ENCODE measurements around the gene TYW1. TPM values are rescaled to one million over a fixed set of nuclear protein-coding genes. Genes with fewer than 3 reads are reported as not detected.
"Not testable (repeated sequence)": the region's sequence is repeated elsewhere in the genome, so short reads cannot be mapped to it uniquely, and the experiment has no call there.

The TYW1 gene
- total RNA-seq, 2 donors from 2014 or later, result 24.6 to 30.6 TPM

DNA sequence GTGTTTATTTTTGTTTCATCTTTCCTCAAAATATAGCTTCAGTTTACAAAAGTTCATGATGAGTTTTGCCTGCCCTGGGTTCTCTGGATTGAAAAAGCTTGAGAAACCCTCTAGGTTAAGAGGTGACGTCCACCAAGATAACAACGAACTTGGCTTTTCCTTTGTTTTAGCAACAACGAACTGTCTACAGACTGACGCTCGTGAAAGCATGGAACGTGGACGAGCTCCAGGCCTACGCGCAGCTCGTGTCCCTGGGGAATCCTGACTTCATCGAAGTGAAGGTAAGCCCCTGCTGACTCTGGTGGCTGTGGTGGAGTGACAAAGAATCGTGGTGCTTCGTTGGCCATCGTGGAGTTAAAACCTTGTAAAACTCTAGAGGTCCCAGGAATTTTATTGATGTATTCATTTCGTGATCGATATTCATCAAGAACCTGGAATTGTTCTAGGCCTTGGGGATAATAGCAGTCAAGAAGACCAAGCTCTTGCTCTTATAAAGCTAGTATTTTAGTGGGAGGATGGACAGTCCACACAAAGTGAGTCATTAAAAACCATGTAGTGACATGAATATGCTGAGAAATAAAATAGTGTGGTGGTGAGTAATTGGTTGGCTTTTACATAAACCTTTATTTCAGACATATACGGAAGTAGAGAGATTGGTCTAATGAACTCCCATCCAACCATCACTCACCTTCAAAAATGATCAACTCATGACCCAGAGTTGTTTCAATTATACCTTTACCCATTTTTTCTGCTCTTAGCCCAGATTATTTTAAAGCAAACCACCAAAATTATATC lies 186.5 kb downstream of the TYW1 start:
- H3K27ac ChIP-seq; DNase-seq (ENCODE audit: low spot score); H3K4me1 ChIP-seq (replicated peaks); intact Hi-C loops (cut with DNase I); H3K9me3 ChIP-seq; H3K4me3 ChIP-seq; H3K27me3 ChIP-seq (replicated peaks; ENCODE audit: insufficient read depth); H3K36me3 ChIP-seq: not testable (repeated sequence)
- 70% methylated on average over 15 of the region's 17 CpGs for WGBS

DNA sequence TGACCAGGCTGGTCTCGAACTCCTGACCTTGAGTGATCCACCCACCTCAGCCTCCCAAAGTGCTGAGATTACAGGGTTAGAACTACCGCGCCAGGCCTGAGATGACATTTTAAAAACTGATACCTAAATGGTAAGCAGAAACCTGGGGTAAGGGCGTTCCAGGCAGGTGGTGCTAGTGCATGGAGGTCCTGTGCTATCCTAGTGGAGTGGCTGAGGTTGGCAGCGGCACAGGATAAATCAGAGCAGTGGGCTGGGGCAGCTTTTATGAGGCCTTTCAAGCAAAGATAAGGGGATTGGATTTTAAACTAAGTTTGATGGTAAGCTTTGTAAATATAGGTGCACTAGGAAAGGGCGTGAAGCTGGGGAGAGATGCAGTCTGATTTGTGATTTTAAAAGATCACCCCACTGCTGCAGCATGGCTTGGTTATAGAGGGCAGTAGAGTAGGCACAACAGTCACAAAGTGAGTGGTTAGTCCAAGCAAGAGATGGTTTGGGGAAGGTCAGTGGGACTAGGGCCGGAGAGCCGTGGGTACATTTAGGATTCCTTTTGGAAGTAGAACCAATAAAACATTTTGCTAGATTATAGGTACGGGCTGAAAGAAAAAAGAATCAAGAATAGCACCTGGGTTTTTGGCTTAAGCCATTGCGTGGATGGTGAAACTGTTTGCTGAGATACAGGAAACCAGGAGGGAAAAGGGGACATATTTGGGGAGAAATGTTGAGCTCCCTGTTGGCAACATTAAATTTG lies 188.5 kb downstream of the TYW1 start:
- H3K4me3 ChIP-seq; H3K27ac ChIP-seq; H3K9me3 ChIP-seq; intact Hi-C loops (cut with DNase I); H3K36me3 ChIP-seq; H3K4me1 ChIP-seq (replicated peaks); DNase-seq (ENCODE audit: low spot score); H3K27me3 ChIP-seq (replicated peaks; ENCODE audit: insufficient read depth): not testable (repeated sequence)
- WGBS, result 68% methylated on average over 9 of the region's 10 CpGs

DNA sequence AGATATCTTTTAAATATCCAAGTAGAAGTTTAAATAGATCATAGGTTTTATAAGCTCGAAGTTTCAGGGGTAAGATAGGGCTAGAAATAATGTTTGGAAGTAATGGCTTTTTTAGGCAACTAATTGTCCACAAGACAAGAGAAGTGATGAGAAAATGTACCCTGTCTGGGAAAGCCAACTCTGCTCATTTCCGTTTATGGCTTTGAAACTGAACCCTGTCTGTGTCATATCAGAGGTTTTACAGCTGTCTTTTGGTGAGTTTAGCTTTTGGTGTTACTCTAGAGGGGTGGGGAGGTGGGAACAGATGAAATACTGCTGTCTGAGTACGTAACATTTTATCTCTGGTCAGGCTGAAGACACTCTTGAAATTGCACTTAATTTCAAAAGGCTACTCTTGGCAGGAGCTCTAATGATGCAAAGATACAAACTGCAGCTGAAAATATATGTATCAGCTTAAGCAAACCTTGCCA lies 189.1 kb downstream of the TYW1 start:
- H3K4me1 ChIP-seq (replicated peaks); H3K27ac ChIP-seq; H3K27me3 ChIP-seq (replicated peaks; ENCODE audit: insufficient read depth); intact Hi-C loops (cut with DNase I); H3K4me3 ChIP-seq; H3K36me3 ChIP-seq; DNase-seq (ENCODE audit: low spot score); H3K9me3 ChIP-seq: not testable (repeated sequence)
- 33% methylated on average over 2 of the region's 3 CpGs for WGBS

DNA sequence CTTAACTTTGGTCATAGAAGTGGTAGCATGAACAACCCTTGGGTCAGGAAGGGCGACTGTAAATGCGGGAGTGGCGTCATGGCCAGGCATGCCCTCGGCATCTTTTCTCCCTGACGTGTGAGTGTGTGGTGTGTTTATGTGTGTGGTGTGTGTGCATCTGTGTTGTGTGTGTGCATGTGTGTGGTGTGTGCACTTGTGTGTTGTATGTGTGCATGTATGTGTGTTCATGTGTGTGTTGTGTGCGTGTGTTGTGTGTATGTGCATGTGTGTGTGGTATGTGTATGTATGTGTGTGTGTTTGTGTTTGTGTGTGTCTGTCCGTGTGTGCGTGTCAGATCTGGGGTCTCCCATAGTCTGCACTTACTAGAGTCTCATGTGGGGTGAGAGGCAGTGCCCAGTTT lies 192.5 kb downstream of the TYW1 start:
- DNase-seq (ENCODE audit: low spot score); H3K4me3 ChIP-seq; H3K36me3 ChIP-seq; H3K27ac ChIP-seq; intact Hi-C loops (cut with DNase I); H3K4me1 ChIP-seq (replicated peaks); H3K9me3 ChIP-seq; H3K27me3 ChIP-seq (replicated peaks; ENCODE audit: insufficient read depth): not testable (repeated sequence)
- WGBS, result 81% methylated on average over 8 of the region's 8 CpGs

DNA sequence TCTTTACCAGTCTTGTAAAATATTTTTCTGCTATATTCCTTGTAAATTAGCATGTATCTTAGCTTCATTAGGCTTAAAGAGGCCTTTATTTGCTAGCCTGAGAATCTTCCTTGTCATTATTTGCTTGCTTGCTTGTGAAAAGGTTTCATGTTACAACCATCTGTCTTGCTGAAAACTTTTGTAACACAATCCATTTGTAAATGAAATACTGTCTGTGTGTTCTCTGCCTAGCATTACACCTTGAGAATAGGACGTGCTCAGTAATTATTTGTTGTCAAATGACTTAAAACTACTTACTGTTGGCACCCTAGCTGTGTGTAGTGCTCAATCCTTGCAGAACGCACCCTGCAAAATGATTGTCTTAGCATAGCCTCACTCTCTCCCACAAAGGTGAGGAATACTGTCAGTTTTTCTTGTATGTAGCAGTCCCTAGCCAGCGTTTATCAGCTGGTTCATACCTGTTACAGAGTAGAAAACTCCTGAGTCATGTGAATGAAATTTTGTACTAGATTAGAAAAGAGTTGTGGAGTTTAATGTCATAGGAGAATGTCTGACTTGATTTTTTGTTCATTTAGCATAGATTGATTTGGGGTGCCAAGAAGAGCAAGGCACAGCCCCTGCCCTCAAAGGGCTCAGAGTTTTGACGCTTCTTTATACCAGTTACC lies 193.3 kb downstream of the TYW1 start:
- H3K27me3 ChIP-seq (replicated peaks; ENCODE audit: insufficient read depth); H3K4me3 ChIP-seq; H3K36me3 ChIP-seq; H3K27ac ChIP-seq; DNase-seq (ENCODE audit: low spot score); H3K9me3 ChIP-seq; H3K4me1 ChIP-seq (replicated peaks); intact Hi-C loops (cut with DNase I): not testable (repeated sequence)
- 29% methylated on average over 4 of the region's 4 CpGs for WGBS

DNA sequence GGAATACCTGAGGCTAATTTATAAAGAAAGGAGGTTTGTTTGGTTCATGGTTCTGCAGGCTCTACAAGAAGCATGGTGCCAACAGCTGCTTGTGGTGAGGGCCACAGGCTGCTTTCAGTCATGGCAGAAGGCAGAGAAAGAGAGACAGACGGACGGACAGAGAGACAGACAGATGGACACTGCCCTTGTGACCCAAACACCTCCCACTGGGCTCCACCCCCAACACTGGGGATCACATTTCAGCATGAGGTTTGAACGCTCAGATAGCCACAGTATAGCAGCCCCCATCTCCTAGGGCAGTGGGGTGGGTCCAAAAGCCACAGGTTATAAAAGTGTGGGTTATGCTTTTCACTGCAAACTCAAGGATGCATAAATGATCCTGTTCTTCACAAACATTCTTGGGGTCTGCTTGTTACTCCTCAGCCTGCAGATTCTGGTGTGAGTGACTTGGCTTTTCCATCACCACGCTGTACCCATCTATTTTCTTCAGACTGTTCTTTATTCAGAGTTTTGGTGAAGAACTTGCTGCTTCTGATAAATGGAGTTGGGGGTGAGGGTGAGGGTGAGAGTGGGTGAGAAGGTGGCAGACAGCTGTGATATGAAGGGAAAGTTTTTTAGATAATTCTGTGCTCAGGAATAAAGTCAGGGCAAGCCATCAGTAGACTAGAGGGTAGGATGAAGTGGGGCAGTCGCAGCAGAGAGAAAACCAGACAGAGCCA lies 194.5 kb downstream of the TYW1 start:
- H3K4me1 ChIP-seq (replicated peaks); H3K36me3 ChIP-seq; H3K27me3 ChIP-seq (replicated peaks; ENCODE audit: insufficient read depth); H3K9me3 ChIP-seq; H3K27ac ChIP-seq; DNase-seq (ENCODE audit: low spot score); H3K4me3 ChIP-seq; intact Hi-C loops (cut with DNase I): not testable (repeated sequence)
- 88% methylated on average over 5 of the region's 5 CpGs for WGBS

DNA sequence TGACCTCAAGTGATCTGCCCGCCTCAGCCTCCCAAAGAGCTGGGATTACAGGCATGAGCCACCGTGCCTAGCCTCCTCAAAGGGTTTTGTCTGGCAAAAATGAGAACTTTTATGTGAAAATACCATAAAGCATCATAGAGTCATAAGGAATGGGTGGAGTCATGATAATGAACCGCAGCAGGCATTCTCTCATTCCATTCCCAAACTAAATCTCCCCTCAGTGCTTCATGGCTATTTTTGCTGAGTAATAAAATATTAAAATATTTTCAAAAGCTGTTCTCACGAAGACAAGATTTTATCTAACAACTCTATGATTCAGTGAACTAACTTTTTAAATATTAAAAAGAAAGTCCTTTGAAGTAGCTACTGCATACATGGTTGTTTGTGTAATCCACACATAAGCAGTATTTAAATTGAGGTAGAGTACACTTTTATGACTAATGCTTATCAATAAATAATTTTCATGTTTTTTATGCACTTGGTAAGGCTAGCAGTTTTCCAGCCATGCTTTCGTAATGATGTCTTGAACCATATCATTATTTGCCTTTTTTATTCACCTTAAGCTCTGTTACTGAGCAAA lies 195.6 kb downstream of the TYW1 start:
- H3K27ac ChIP-seq; intact Hi-C loops (cut with DNase I); H3K9me3 ChIP-seq; H3K27me3 ChIP-seq (replicated peaks; ENCODE audit: insufficient read depth); H3K4me1 ChIP-seq (replicated peaks); H3K4me3 ChIP-seq; DNase-seq (ENCODE audit: low spot score); H3K36me3 ChIP-seq: not testable (repeated sequence)
- 71% methylated on average over 5 of the region's 5 CpGs for WGBS

DNA sequence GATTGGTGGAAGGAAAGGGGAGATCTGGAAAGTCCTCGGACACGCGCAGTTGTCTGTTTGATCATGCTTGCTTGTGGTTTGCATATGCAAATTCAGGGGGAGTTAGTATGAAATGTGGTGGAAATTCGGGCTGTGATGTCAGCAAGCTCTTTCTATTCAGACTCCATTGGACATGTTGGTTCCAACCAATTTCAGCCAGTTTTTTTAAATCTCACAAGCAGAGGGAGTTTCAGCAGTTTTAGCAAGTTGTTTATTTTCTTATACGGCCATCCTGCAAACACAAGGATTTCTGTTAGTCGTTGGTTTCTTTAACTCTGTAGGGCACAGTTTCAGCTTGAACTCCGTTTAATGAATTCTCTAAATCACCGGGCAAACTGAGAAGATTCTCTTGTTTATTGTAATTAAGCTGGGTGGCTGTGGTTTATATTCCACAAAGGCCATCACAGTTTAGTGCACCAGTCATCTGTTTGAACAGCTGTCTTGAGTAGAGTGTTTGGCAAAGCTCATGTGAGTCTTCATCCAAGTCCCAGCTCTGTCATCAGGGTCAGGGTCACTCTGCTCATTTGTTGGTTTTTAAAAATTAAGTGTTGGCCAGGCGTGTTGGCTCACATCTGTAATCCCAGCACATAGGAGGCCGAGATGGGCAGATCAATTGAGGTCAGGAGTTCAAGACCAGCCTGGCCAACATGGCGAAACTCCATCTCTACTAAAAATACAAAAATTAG lies 196.4 kb downstream of the TYW1 start:
- H3K9me3 ChIP-seq; DNase-seq (ENCODE audit: low spot score); H3K4me1 ChIP-seq (replicated peaks); intact Hi-C loops (cut with DNase I); H3K36me3 ChIP-seq; H3K27me3 ChIP-seq (replicated peaks; ENCODE audit: insufficient read depth); H3K27ac ChIP-seq; H3K4me3 ChIP-seq: not testable (repeated sequence)
- WGBS, result 46% methylated on average over 11 of the region's 11 CpGs

DNA sequence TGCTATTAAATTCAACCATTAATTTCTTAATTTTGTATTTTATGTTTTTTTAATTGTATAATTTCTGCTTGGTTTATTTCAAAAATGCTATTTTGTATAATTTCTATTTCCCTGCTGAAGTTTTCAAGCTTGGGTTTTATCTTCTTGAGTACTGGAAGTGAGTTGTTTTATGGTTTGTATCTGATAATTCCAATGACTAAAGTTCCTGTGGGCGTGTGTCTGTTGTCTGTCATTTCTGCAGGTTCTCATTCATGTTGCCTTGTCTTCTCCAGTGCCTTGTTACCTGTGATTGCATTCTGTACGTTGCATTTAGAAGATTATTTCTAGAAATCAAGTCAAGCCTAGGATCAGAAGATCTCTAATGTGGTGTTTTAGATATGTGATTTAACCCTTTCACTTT lies 199.5 kb downstream of the TYW1 start:
- H3K36me3 ChIP-seq; H3K4me3 ChIP-seq; H3K4me1 ChIP-seq (replicated peaks); intact Hi-C loops (cut with DNase I); H3K9me3 ChIP-seq; H3K27ac ChIP-seq; H3K27me3 ChIP-seq (replicated peaks; ENCODE audit: insufficient read depth); DNase-seq (ENCODE audit: low spot score): not testable (repeated sequence)
- 93% methylated on average over 2 of the region's 2 CpGs for WGBS

DNA sequence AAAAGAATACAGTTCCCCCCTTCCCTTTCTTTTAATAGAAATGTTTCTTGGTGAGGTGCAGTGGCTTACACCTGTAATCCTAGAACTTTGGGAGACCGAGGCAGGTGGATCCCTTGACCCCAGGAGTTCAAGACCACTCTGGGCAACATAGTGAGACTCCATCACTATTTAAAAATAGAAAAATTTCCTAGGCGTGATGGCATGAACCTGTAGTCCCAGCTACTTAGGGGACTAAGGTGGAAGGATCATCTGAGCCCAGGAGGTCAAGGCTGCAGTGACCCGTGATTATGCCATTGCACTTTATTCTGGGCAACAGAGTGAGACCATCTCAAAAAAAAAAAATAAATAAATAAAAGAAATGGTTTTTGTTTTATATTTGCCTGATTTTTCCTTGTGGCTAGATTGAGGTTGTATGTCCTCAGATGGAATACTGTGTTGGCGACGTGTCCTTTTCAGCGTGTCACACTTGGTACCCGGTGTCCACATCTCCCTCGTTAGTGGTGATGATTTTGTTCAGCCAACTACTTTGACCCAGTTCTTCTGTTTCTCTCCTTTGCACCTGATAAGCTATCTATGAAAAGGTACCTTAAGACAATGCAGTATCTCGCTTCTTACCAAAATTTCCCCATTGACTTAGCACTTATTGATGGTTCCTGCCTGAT lies 202.4 kb downstream of the TYW1 start:
- 85% methylated on average over 9 of the region's 9 CpGs for WGBS
- H3K36me3 ChIP-seq; intact Hi-C loops (cut with DNase I): not testable (repeated sequence)

DNA sequence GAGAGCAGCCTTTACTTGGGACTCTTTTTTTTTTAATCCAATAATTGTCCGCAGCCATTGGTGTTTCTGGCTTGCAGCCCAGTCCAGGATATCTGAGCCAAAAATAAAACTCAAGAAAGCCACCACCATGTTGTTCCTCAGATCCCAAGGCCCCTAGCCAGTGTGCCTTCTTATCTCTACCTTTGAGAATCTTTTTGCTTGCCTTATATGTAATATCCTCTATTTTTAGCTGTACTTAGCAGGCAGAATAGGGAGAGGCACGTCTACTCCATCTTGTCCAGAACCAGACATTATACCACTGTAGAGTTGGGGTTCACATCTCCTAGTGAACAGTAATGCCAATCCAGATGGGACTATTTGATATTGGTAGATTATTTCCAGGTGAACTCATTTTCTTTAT lies 209.1 kb downstream of the TYW1 start:
- H3K36me3 ChIP-seq; H3K4me1 ChIP-seq (replicated peaks); DNase-seq (ENCODE audit: low spot score); H3K27ac ChIP-seq; H3K27me3 ChIP-seq (replicated peaks; ENCODE audit: insufficient read depth); H3K9me3 ChIP-seq; intact Hi-C loops (cut with DNase I); H3K4me3 ChIP-seq: not testable (repeated sequence)
- WGBS, result 77% methylated on average over 2 of the region's 2 CpGs

More for the DNA sequence above, 202.4 kb downstream of the TYW1 start:
- not testable (repeated sequence) for H3K4me1 ChIP-seq (replicated peaks); H3K27ac ChIP-seq; H3K9me3 ChIP-seq; DNase-seq (ENCODE audit: low spot score); H3K4me3 ChIP-seq; H3K27me3 ChIP-seq (replicated peaks; ENCODE audit: insufficient read depth)

Data from prostate gland (tissue), 2 donors.